ENCODE data around the gene SNRNP48.

GRCh38 chr6:7624796-7625710 lies 35.1 kb downstream of the SNRNP48 start:
- TF ChIP-seq POLR2A (IDR thresholded peaks at IDR 0.05) (no peak), CTCF (IDR thresholded peaks at IDR 0.05) (no peak)
